ENCODE data around the gene GAL3ST2.

- no peak for TF ChIP-seq CTCF (IDR thresholded peaks at IDR 0.05)
- TF ChIP-seq POLR2A (IDR thresholded peaks at IDR 0.05) = no peak
- no peak for TF ChIP-seq POLR2AphosphoS5 (IDR thresholded peaks at IDR 0.05)
Observed at GRCh38 chr2:241814393-241814642, 37.7 kb downstream of the GAL3ST2 start.
